ENCODE data around the gene NFATC1. TPM values are rescaled to one million over a fixed set of nuclear protein-coding genes. Genes with fewer than 3 reads are reported as not detected.

Gene NFATC1
- total RNA-seq, 3 donors from 2014 or later (not counting 1 experiment from before 2014, with no cell fraction given): 35.8 to 47.4 (median 37.1) TPM

DNA sequence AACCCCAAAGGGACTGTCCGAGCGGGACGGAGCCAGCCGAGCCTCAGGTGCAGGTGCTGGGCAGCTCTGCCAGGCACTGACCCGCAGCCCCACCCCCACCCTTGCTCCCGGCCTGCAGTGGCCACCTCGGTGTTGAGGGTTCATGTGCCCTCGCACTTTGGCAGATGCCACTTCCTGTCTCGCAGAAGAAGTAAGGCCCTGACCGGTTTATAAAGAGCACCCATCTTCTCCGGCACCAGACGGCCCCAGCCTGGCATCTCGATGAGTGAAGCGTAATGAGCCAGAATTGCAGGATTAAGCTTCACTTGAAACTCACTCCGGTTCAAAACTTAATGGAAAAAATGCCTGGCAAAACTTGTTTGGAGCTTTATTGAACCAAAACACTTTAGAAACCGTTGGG is 10.9 kb upstream of the NFATC1 start:
- Histone ChIP-seq H3K27ac (ENCODE audit: low read length) (no peak overlapping the region), H3K36me3 (ENCODE audit: control insufficient read depth, insufficient read depth, low read length) (no peaks in the 10 kb centered on the region), H3K4me3 (ENCODE audit: low read length) (no peak overlapping the region), H3K9me3 (ENCODE audit: control insufficient read depth, insufficient read depth, low read length) (no peaks in the 10 kb centered on the region), H3K4me1 (ENCODE audit: control insufficient read depth, insufficient read depth, low read length) (no peaks in the 10 kb centered on the region), H3K27me3 (ENCODE audit: control insufficient read depth, insufficient read depth, low read length) (peaks cover 15% of the 10 kb centered on the region)
- intact Hi-C loops (cut with micrococcal nuclease): no loop called here
- no peak overlapping the region for H3K4me3 Mint-ChIP-seq
- TF ChIP-seq, protein P1, sequence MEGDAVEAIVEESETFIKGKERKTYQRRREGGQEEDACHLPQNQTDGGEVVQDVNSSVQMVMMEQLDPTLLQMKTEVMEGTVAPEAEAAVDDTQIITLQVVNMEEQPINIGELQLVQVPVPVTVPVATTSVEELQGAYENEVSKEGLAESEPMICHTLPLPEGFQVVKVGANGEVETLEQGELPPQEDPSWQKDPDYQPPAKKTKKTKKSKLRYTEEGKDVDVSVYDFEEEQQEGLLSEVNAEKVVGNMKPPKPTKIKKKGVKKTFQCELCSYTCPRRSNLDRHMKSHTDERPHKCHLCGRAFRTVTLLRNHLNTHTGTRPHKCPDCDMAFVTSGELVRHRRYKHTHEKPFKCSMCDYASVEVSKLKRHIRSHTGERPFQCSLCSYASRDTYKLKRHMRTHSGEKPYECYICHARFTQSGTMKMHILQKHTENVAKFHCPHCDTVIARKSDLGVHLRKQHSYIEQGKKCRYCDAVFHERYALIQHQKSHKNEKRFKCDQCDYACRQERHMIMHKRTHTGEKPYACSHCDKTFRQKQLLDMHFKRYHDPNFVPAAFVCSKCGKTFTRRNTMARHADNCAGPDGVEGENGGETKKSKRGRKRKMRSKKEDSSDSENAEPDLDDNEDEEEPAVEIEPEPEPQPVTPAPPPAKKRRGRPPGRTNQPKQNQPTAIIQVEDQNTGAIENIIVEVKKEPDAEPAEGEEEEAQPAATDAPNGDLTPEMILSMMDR (IDR thresholded peaks at IDR 0.05): no peak
- H3K9me3 Mint-ChIP-seq: no peaks in the 10 kb centered on the region
- ATAC-seq (no peak), DNase-seq (no peak)
- peaks cover 19 to 21% of the 10 kb centered on the region in 2 donors for H3K27me3 Mint-ChIP-seq (ENCODE audit: low read depth in 2 of 2)
- no peaks in the 10 kb centered on the region for H3K36me3 Mint-ChIP-seq
- no peak overlapping the region for H3K27ac Mint-ChIP-seq
- 65% methylated on average over 16 of the region's 16 CpGs for WGBS (ENCODE audit: insufficient coverage)
- peaks cover 0 to 10% of the 10 kb centered on the region in 2 donors for H3K4me1 Mint-ChIP-seq

DNA sequence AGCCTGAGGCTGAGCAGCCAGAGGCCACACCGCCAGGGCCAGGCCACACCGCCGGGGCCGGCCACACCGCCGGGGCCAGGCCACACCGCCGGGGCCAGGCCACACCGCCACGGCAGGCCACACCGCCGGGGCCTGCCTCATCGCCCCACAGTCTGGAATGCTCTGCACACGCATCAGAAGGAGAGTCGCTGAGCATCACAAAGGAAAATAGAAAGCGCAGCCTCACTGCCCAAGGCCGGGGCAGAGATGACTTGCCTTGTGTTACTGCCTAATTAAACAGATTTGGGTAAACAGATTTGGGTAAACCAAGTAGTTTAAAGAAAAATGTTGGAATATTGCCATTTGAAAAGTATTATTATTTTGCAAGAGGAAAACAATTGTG is 10.4 kb upstream of the NFATC1 start:
- 67% methylated on average over 17 of the region's 17 CpGs for WGBS (ENCODE audit: insufficient coverage)
- ATAC-seq (no peak), DNase-seq (no peak)
- H3K36me3 ChIP-seq (ENCODE audit: control insufficient read depth, insufficient read depth, low read length): no peaks in the 10 kb centered on the region
- TF ChIP-seq, protein P1 (IDR thresholded peaks at IDR 0.05): no peak
- H3K4me3 ChIP-seq (ENCODE audit: low read length): no peak overlapping the region
- Mint-ChIP-seq H3K36me3 (no peaks in the 10 kb centered on the region), H3K27ac (no peak overlapping the region), H3K4me1 (peaks cover 0 to 10% of the 10 kb centered on the region in 2 donors), H3K4me3 (no peak overlapping the region), H3K27me3 (ENCODE audit: low read depth in 2 of 2) (peaks cover 21 to 26% of the 10 kb centered on the region in 2 donors), H3K9me3 (no peaks in the 10 kb centered on the region)
- no peaks in the 10 kb centered on the region for H3K4me1 ChIP-seq (ENCODE audit: control insufficient read depth, insufficient read depth, low read length)
- H3K27ac ChIP-seq (ENCODE audit: low read length): no peak overlapping the region
- peaks cover 16% of the 10 kb centered on the region for H3K27me3 ChIP-seq (ENCODE audit: control insufficient read depth, insufficient read depth, low read length)
- intact Hi-C loops (cut with micrococcal nuclease): no loop called here
- no peaks in the 10 kb centered on the region for H3K9me3 ChIP-seq (ENCODE audit: control insufficient read depth, insufficient read depth, low read length)

DNA sequence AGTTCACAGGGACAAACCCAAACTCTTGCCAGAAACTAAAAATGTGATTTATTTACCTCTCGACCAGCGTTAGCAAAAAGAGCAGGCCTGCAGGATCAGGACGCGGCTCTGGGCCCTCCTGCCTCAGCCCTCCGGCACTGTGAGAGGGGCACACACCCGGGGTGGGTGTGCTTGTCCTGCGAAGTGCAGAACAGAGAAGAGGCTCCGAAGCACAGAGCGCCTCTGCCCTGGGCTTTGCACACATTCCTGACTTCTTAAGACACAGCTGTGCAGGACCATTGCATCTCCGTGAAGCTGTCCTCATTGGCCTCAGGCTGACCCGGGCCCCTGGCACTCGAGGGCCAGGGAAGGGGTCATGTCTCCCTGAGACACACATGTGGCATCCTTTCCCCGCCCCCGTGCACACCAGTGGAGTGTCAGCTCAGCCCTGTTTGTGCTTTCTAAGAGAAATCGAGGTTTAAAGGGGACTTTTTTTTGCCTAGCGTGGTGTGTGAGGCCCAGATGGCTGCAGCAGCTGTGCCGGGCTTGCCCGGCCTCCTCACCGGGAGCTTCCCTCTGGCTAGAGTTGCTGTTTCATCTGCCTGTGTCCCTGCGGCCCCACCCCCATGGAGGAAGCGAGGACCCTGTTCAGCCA is 9.9 kb upstream of the NFATC1 start:
- Histone ChIP-seq H3K36me3 (ENCODE audit: control insufficient read depth, insufficient read depth, low read length) (no peaks in the 10 kb centered on the region), H3K4me1 (ENCODE audit: control insufficient read depth, insufficient read depth, low read length) (no peaks in the 10 kb centered on the region), H3K4me3 (ENCODE audit: low read length) (no peak overlapping the region), H3K27ac (ENCODE audit: low read length) (no peak overlapping the region), H3K9me3 (ENCODE audit: control insufficient read depth, insufficient read depth, low read length) (no peaks in the 10 kb centered on the region), H3K27me3 (ENCODE audit: control insufficient read depth, insufficient read depth, low read length) (peaks cover 17% of the 10 kb centered on the region)
- TF ChIP-seq, protein P1 (IDR thresholded peaks at IDR 0.05): no peak
- H3K9me3 Mint-ChIP-seq: no peaks in the 10 kb centered on the region
- no peak overlapping the region for H3K4me3 Mint-ChIP-seq
- peaks cover 24 to 31% of the 10 kb centered on the region in 2 donors for H3K27me3 Mint-ChIP-seq (ENCODE audit: low read depth in 2 of 2)
- peaks cover 0 to 10% of the 10 kb centered on the region in 2 donors for H3K4me1 Mint-ChIP-seq
- no peaks in the 10 kb centered on the region for H3K36me3 Mint-ChIP-seq
- DNase-seq: no peak
- intact Hi-C loops (cut with micrococcal nuclease): no loop called here
- no peak for ATAC-seq
- H3K27ac Mint-ChIP-seq: no peak overlapping the region
- 74% methylated on average over 21 of the region's 21 CpGs for WGBS (ENCODE audit: insufficient coverage)

DNA sequence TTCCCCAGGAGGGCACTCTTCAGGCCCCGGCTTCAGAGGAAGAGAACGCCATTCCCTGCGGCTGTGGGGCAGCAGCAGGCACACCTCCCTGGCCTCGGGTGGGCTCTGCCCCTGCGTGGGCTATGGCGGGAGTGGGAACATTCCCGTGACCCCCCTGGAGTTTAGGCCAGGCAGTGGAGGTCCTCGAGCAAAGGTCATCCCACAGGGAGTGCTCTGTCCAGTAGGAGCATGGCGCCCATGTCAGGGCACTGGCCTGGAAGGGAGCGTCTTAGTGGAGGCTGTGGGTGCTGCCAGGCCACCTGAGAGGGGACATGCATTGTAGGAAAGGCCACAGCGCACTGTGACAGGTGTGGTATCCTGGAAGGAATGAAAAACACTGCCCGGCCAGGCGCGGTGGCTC is 9.2 kb upstream of the NFATC1 start:
- 83% methylated on average over 14 of the region's 14 CpGs for whole genome bisulfite sequencing (ENCODE audit: insufficient coverage)
- H3K27ac Mint-ChIP-seq: no peak overlapping the region
- Histone ChIP-seq H3K36me3 (ENCODE audit: control insufficient read depth, insufficient read depth, low read length) (no peaks in the 10 kb centered on the region), H3K4me3 (ENCODE audit: low read length) (no peak overlapping the region), H3K27me3 (ENCODE audit: control insufficient read depth, insufficient read depth, low read length) (peaks cover 22% of the 10 kb centered on the region), H3K27ac (ENCODE audit: low read length) (no peak overlapping the region), H3K4me1 (ENCODE audit: control insufficient read depth, insufficient read depth, low read length) (no peaks in the 10 kb centered on the region), H3K9me3 (ENCODE audit: control insufficient read depth, insufficient read depth, low read length) (no peaks in the 10 kb centered on the region)
- H3K36me3 Mint-ChIP-seq: no peaks in the 10 kb centered on the region
- intact Hi-C loops (cut with micrococcal nuclease): no loop called here
- no peak for ATAC-seq
- H3K4me1 Mint-ChIP-seq: peaks cover 0 to 10% of the 10 kb centered on the region in 2 donors
- H3K4me3 Mint-ChIP-seq: no peak overlapping the region
- no peak for DNase-seq
- TF ChIP-seq, protein P1 (IDR thresholded peaks at IDR 0.05): no peak
- peaks cover 30 to 36% of the 10 kb centered on the region in 2 donors for H3K27me3 Mint-ChIP-seq (ENCODE audit: low read depth in 2 of 2)
- no peaks in the 10 kb centered on the region for H3K9me3 Mint-ChIP-seq
